GM18951 (cell line): Measurements from ENCODE around the gene CFAP99.
"Not testable (repeated sequence)": the region's sequence is repeated elsewhere in the genome, so short reads cannot be mapped to it uniquely, and the experiment has no call there.

Experiments
- POLR2A ChIP-seq: IDR thresholded peaks from 4 replicates; pipeline ENCODE4 v1.6.1; 2011; ENCODE audit warnings: mild to moderate bottlenecking; ENCODE audit not compliant: insufficient read length, insufficient read depth; ENCODE audit errors: extremely low read depth
- in situ Hi-C: fragments of 300-500 bp; cut with MboI; formaldehyde crosslinking; loops from one replicate; pipeline ENCODE4 v1.12.0; 2022; ENCODE audit warnings: low sequenced_read_pairs, mixed read lengths, inconsistent platforms; ENCODE audit not compliant: unreplicated experiment

Gene CFAP99

DNA sequence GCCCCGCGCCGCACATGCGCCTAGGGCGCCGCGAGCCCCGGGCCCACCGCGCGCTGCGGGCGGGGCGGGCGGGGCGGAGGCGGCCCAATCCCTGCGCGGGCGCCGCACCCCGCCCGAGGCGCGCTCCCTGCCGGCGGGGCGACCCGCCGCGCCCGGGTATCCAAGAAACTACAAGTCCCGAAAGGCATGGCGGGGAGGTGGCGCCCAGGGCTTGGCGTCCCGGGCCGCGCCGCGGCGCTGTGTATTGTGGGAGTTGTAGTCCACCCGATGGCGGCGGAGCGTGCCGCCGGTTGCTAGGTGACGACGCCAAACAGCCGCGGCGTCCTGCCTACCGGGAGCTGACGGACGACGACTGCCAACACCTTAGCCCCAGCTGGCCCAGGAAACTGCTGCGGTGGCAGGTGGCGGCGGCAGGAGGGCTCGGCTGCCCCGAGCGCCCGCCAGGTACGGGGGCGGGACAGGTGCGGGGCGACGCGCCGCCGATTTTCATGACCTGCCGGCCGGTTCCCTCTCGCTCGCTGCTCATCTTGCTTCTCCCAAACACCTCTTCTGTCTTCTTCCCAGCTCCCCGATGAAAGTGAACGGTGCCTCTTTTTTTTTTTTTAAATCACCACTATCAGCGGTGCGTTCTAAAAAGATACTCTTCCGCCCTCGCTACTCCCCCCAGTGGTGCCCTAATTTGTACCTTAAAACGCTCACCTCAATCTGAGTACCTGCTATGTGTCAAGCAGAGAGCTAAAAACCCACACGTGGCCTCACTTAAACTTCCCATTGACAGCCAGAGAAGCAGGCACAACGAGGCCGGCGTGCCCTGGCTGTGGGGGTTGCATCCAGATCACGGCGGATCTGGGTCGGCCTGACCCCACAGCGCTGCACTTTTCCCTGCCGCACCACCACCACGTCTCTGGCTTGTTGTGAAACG, at the start of gene CFAP99:
CFAP99 (plus strand) TSS at position 306 of the 922 bp plus-strand sequence.
- TF ChIP-seq POLR2A = no peak
- in situ Hi-C loops = no loop called here

DNA sequence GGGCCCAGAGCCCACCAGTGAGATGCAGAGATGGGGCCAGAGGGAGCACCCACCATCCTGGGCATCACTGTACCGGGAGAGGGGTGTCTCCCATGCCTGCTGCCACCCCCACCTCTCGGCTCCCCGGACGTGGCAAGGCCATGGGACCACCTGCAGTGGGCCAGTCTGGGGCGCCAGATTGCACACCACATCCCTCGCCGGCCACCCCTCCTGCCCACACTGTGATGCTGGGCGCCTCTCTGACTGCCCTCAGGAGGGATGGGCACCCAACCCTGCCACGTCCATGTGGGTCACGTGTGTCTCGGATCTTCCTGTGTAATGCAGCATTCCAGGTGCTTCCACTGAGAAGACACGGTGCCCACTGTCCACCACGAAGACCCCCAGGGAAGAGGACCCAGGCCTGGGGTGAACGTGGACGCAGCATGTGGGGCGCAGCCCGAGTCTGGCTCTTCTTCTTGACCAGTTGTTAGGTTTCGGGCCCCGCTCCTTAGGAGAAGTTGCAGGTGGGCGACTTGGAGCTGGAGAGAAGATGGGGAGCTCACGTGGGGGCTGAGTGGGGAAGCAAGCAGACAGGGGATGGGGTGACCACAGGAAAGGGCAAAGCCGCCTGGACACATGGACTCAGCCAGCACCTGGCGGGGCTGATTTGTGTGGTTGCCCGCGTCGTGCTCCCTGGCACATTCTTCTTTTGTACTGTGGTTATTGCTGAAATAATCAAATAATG, 48.0 kb upstream of the CFAP99 start:
- in situ Hi-C loops = no loop called here
- TF ChIP-seq POLR2A = no peak

DNA sequence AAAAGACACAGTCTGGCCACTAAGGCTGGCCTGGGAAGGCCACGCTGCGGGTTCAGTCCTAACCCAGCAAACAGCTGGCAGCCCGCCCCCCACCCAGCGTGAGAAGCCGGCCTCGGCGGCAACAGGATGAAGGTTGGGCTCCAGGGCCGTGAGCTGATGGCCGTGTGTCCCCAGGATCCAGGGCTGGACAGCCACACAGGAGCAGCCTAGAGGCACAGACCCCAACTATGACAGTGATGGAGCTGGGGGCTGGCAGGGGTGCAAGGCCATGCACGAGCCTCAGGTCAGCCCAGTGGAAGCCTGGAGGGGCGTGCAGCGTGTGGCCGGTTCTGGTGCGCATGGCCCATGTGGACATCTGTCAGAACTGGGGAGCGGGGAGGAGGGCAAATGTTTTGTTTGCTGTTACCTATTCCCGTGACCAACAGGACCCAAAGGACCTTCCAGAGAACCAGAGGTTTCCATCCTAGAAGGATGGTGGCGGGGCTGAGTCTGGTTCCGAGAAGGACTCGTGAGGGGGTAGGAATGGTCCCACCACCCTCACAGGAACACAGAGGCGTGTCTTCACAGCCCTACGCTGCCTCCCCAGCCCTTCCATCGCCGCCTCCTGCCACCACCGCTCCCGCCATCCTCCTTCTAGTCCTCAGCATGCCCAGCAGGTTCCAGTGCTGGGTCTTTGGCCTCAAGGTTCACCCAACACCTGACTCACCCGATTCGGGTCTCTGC, 46.8 kb upstream of the CFAP99 start:
- TF ChIP-seq POLR2A = no peak
- in situ Hi-C loops = no loop called here

DNA sequence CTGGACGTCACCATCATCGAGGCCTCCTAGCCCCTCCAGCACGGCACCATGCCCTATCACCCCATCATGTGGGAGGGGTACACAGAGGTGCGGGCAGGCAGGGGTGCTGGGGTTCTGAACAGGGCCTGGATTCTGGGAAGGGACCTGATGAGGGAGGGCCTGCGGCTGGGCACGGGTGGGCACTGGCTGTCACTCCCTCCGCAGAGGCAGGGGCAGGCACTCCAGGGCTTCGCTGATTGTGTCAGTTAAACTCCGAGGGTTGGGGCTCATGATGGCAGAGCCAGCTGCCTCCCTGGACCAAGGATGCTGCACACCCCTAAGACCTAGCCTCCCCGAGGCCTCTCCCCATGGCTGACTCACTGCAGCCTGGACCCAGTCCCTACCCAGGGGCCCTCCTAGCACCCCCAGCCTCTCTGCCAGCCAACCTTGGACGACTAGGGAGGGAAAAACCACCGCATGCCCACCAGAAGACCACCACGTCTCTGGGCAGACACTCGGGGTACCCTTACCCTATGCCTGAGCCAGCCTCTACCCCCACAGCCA, 46.2 kb upstream of the CFAP99 start:
- in situ Hi-C loops = no loop called here
- no peak for TF ChIP-seq POLR2A

DNA sequence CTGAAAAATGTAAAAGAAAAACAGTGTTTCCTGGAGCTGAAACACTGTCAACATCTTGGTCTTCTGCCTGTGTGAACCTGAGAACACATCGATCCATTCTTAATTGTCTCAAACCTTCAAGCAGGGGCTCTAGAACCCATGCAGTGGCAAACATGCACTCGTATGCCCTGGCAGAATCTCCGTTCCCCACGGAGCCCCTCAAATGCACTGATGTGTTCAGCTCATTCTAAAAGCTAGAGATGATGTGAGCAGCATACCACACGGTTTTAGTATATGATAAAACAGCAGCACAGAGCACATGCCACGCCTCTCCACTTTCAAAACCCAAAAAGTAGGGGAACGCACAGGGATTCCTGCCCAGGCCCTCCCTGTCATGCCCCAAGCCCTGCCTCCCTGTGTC, 45.2 kb upstream of the CFAP99 start:
- TF ChIP-seq POLR2A = no peak
- in situ Hi-C loops = no loop called here

DNA sequence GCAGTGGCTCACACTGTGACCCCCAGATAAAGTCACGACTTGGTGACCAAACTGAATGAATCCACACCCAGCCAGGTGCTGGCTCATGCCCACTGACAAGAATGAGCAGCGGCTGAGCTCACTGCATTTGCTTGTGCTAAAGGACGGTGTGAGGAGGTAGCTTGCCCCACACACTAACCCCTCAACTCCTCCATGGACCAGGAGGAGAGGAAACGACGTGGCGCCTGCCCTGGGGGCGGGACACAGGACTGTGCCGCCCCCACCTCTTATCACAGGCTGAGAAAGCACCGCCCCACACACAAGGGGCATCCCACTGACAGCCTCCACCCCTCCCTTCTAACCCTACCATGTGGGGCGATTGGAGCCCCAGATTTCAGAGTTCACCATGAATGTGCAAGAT, 43.3 kb upstream of the CFAP99 start:
- in situ Hi-C loops = no loop called here
- TF ChIP-seq POLR2A = no peak

DNA sequence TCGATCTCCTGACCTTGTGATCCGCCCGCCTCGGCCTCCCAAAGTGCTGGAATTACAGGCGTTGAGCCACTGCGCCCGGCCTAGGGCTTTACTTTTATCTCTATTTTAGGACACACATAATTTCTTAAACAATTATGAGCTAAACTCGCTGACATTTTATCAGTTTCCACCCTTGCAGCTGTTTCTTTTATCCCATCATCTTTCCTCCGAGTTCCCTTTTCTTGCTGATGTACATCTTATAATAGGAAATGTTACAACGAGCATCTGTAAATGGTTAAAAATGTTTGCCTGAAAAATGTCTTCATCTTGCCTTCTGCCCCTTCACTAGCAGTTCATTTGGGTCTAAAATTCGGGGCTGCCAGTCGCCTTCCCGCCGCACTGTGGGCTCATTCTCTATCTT, 41.5 kb upstream of the CFAP99 start:
- in situ Hi-C loops = no loop called here
- no peak for TF ChIP-seq POLR2A

DNA sequence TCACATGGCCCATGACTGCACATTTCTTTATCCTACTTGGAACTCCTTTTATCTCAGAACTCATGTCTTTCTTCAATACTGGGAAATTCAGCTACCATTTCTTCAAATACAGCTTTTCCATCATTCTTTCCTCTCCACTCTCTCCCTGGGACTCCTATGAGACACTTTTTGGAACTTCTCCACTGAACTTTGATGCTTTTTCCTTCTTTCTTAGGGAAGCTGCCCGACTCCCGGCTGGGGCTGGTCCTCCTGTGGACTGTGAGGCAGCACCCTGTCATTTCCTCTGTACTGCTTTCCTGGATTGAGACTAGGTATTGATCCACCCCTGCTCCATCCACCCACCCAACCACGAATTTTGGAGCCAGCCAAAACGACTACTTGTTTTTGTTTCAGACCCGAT, 40.4 kb upstream of the CFAP99 start:
- in situ Hi-C loops = no loop called here
- TF ChIP-seq POLR2A = no peak

DNA sequence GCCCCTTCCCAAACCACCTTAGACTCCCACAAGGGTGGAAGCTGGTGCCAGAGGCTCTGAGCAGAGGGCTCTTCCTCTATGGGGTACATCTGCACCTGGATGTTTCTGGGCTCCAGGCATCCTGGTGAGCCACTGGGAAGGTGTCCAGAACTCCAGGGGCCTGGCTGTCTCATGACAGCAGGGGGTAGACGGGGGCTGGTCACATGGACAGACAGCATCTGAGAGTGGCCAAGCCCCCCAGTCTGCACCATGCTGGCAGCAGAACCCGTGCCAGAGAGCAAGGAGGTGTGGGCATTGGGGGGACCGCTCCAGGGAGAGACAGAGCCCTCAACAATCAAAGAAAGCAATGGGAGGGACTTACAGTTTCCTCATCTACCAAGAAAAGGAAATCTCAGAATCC, 39.9 kb upstream of the CFAP99 start:
- in situ Hi-C loops = no loop called here

DNA sequence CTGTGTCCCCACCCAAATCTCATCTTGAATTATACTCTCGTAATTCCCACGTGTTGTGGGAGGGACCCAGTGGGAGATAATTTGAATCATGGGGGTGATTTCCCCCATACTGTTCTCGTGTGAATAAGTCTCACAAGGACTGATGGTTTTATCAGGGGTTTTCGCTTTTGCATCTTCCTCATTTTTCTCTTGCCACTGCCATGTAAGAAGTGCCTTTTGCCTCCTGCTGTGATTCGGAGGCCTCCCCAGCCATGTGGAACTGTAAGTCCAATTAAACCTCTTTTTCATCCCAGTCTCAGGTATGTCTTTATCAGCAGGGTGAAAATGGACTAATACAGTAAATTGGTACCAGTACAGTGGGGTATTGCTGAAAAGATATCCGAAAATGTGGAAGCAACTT, 38.2 kb upstream of the CFAP99 start:
- in situ Hi-C loops = not testable (repeated sequence)

More for the DNA sequence above, 39.9 kb upstream of the CFAP99 start:
- TF ChIP-seq POLR2A = no peak

DNA sequence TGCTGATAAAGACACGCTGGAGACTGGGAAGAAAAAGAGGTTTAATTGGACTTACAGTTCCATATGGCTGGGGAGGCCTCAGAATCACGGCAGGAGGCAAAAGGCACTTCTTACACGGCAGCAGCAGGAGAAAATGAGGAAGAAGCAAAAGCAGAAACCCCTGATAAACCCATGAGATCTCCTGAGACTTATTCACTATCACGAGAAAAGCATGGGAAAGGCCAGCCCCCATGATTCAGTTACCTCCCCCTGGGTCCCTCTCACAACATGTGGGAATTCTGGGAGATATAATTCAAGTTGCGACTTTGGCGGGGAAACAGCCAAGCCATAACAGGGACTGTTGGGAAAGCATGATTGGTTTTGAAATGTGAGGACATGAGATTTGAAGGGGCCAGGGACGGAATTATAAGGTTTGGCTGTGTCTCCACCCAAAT, 36.0 kb upstream of the CFAP99 start:
- in situ Hi-C loops = not testable (repeated sequence)

DNA sequence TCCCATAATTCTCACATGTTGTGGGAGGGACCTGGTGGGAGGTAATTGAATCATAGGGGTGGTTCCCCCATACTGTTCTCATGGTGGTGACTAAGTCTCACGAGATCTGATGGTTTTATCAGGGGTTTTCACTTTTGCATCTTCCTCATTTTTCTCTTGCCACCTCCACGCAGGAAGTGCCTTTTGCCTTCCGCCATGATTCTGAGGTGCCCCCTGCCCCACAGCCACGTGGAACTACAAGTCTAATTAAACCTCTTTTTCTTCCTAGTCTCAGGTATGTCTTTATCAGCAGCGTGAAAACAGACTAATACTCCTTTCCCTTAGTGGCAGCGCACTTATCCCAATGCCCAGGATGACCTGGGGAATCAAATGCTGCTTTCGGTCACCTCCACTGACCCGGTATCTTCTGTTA, 35.5 kb upstream of the CFAP99 start:
- in situ Hi-C loops = not testable (repeated sequence)

DNA sequence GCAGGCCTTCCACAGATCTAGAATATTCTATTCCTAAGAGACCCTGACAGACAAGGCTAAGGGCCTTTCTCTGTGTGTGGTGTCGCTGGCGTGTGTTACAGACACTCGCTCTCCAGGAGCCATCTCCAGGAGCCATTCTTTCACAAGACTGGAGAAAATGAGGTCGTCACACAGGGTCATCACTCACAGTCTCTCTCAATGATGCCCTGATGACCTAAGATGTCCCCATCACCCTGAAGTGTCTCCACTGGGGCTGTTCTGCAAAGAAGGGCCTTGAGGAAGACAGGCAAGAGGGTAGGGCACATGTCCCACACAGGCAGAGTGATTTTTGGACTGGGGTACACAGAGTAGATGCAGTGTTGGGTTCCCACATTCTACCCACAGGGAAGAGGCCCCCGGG, 35.0 kb upstream of the CFAP99 start:
- no peak for TF ChIP-seq POLR2A
- in situ Hi-C loops = no loop called here
